ENCODE data around the gene HDC.

HDC gene

GRCh38 chr15:50229336-50229735 lies 36.2 kb downstream of the HDC start:
- intact Hi-C loops (cut with DNase I), result no loop called here
- DNase-seq, result no peak

- DNase-seq, result no peak
- intact Hi-C loops (cut with DNase I), result no loop called here
Observed at GRCh38 chr15:50228866-50229265, 36.7 kb downstream of the HDC start.

- DNase-seq, result no peak
- intact Hi-C loops (cut with DNase I), result no loop called here
Observed at GRCh38 chr15:50227076-50227475, 38.5 kb downstream of the HDC start.

GRCh38 chr15:50225938-50226337 lies 39.6 kb downstream of the HDC start:
- no peak for DNase-seq
- intact Hi-C loops (cut with DNase I), result no loop called here

- intact Hi-C loops (cut with DNase I), result no loop called here
- no peak for DNase-seq
Observed at GRCh38 chr15:50225057-50225456, 40.5 kb downstream of the HDC start.

- DNase-seq, result no peak
- intact Hi-C loops (cut with DNase I), result no loop called here
Observed at GRCh38 chr15:50224606-50225005, 40.9 kb downstream of the HDC start.

GRCh38 chr15:50222181-50222580 lies 43.3 kb downstream of the HDC start:
- no peak for DNase-seq

GRCh38 chr15:50219820-50220219 lies 45.7 kb downstream of the HDC start:
- no peak for DNase-seq
- intact Hi-C loops (cut with DNase I), result no loop called here

More at GRCh38 chr15:50222181-50222580, 43.3 kb downstream of the HDC start:
- intact Hi-C loops (cut with DNase I), result no loop called here

GRCh38 chr15:50218691-50219090 lies 46.8 kb downstream of the HDC start:
- intact Hi-C loops (cut with DNase I), result no loop called here

GRCh38 chr15:50218291-50218690 lies 47.2 kb downstream of the HDC start:
- no peak for DNase-seq
- intact Hi-C loops (cut with DNase I), result no loop called here

More at GRCh38 chr15:50218691-50219090, 46.8 kb downstream of the HDC start:
- DNase-seq, result no peak

- no peak for DNase-seq
- intact Hi-C loops (cut with DNase I), result no loop called here
Observed at GRCh38 chr15:50210462-50211157, 54.9 kb downstream of the HDC start.

GRCh38 chr15:50209809-50210208 lies 55.7 kb downstream of the HDC start:
- DNase-seq, result no peak
- intact Hi-C loops (cut with DNase I), result loop anchor here (10.0 kb wide), 1 partner anchor 55 kb away; the partner anchor contains the start of gene HDC

- intact Hi-C loops (cut with DNase I), result loop anchor here (10.0 kb wide), 1 partner anchor 59 kb away; the partner anchor contains the start of gene HDC
- no peak for DNase-seq
Observed at GRCh38 chr15:50206020-50206419, 59.5 kb downstream of the HDC start.

- intact Hi-C loops (cut with DNase I), result loop anchor here (10.0 kb wide), 1 partner anchor 63 kb away; the partner anchor contains the start of gene HDC
- DNase-seq, result no peak
Observed at GRCh38 chr15:50202003-50202402, 63.5 kb downstream of the HDC start.

GRCh38 chr15:50192926-50193620 lies 72.5 kb downstream of the HDC start:
- intact Hi-C loops (cut with DNase I), result no loop called here
- no peak for DNase-seq

- intact Hi-C loops (cut with DNase I), result no loop called here
Observed at GRCh38 chr15:50192164-50192563, 73.4 kb downstream of the HDC start.

More at GRCh38 chr15:50192164-50192563, 73.4 kb downstream of the HDC start:
- no peak for DNase-seq
